ENCODE results near the gene NANOS3.
A peak's percentile ranks its signal among the peaks of the same experiment; 100 is the strongest.

Gene NANOS3

GRCh38 chr19:13876834-13877233 lies at the start of gene NANOS3:
NANOS3 (plus strand) TSS chr19:13877134; CDS start chr19:13877249, 115 bp downstream.
- no peak for DNase-seq

- DNase-seq, result no peak
Observed at GRCh38 chr19:13827656-13828055, 49.3 kb upstream of the NANOS3 start.

- DNase-seq, result no peak
Observed at GRCh38 chr19:13830114-13830740, 46.7 kb upstream of the NANOS3 start.

DNA sequence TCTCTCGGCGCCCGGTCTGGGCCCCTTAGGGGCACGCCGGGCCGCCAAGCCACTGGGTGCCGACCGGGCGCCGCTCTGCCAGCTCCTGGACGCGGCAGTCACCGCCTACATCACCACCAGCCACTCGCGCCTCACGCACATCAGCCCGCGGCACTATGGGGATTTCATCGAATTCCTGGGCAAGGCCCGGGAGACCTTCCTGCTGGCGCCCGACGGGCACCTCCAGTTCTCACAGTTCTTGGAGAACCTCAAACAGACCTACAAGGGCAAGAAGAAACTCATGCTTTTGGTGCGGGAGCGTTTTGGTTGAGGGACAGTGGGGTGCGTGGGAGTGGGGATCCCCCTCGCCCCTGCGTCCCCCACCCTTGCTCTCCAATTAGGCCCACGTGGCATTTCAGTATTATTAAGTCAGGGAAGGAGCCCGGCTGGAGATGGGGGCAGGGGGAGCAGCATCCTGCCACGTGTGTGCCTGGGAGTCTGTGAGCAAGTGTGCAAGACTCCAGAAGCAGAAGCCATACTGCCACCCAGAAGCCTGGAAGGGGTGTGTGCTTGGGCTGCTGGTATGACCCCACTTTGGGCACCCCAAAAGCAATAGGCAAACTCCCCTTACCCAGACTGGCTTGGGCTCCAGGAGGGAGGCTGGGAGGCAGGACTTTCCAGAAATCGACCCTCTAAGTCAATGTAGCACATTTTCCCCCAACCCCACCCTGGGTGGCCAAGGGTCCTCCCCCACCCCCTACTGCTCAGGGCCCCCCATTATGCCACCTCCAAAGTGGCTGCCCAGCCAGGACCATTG lies 46.0 kb upstream of the NANOS3 start:
- no peak for DNase-seq

DNA sequence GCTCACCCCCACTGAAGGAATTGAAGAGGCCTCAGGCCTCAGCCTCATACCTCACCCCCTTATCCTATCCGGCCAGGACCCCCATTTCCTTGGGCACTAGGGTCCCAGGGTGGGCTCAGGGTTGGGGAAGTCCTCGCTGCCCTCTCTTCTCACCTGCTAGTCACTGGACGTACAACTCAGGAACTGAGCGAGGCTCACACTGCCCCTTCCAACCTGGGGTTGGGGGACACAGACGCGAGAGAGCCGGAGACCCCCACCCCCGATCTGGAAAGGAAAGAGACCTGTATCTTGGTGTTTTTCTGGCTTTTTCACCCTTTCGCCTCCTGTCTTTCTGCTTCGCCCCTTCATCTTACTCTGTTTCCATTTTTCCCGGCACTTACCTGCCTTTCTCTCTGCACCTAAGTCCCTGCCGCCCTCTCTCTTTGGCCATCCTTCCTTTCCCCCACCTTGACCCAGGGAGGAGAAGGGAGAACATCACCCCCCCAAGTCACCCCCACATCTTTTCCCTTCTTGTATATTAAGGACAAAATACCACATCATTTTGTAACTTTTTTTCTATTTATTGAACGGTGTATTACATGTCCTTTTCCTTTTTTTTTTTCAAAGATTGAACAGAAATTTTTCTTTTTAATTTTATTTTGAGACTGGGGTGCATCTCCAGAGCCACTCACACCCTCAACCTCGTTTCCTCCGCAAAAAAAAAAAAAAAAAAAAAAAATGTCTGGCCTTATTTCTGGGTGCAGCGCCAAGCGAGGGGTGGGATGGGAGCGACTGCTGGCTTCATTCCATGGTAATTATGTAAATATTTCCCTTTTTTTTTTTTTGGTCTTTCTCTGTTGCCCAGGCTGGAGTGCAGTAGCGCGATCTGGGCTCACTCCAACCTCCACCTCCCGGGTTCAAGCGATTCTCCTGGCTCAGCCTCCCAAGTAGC lies 45.1 kb upstream of the NANOS3 start:
- DNase-seq, result no peak

- peak; percentile 92 for DNase-seq
Observed at GRCh38 chr19:13833330-13834243, 43.3 kb upstream of the NANOS3 start.

GRCh38 chr19:13834244-13835069 lies 42.5 kb upstream of the NANOS3 start:
- DNase-seq, result no peak

- DNase-seq, result no peak
Observed at GRCh38 chr19:13835791-13836723, 40.9 kb upstream of the NANOS3 start.

DNA sequence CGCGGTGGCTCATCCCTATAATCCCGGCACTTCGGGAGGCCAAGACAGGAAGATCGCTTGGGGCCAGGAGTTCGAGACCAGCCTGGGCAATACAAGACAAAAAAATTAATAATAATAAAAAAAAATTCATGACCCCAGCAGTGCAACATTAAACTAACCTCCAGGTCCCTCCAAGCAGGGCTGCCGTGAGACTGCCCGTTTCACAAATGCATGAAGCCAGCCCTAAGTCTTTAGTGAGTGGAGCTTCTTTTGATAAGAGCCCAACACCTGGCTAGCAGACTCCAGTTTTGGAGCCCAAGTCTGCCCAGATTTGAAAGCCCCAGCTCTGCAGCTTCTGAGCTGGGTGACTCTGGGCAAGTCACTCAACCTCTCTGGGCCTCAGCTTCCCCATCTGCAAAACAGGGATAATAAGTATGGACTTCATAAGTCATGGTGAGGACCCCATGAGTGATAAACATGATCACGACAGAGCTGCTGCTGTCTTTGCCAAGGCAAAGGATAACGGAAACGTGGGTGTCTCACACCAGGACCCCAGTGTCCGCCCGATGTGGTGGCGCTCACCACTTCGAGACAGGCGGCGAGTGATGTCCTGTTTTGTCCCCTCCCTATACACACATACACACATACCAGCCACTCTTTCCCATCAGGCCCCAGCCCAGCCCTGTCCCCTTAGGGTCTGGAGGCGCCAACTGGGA lies 38.4 kb upstream of the NANOS3 start:
- DNase-seq, result no peak

DNA sequence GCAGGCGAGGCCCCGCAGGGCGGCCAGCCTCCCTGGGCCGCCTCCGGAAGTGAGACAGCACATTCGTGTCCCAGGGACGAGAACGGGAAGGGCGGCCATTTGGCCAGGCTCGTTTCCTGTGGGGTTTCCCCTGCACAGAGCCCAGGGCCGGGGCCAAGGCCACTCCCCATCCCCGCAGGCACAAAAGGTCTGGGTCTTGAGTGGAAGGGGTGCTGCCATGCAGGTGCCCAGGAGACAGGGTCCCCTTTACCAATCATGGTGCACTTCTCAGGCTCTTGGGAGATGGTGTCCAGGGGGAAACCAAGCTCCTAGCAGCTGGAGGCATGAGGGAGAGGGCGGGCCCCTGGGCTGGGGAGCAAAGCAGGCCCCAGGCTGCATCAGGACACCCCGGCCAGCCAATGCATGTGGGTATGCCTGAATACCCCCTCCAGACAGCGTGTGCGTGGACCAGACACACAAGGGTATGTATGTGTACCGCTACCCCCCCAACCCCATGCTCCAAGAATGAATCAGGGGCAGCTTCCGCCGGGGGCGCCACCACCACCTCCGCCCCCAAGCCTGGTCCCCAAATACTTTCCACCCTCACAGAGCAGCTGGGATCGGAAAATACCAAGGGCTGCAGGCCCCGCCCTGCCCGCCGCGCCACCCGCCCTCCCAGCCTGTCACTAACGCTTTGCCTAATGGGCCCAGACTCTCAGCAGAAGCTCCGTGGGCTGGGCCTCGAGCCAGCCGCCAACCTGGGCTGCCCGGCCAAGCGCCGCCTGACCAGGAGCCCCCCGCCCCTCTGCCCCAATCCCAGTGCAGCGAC lies 37.6 kb upstream of the NANOS3 start:
- DNase-seq, result peak; percentile 91

GRCh38 chr19:13839938-13840304 lies 37.0 kb upstream of the NANOS3 start:
- no peak for DNase-seq

DNA sequence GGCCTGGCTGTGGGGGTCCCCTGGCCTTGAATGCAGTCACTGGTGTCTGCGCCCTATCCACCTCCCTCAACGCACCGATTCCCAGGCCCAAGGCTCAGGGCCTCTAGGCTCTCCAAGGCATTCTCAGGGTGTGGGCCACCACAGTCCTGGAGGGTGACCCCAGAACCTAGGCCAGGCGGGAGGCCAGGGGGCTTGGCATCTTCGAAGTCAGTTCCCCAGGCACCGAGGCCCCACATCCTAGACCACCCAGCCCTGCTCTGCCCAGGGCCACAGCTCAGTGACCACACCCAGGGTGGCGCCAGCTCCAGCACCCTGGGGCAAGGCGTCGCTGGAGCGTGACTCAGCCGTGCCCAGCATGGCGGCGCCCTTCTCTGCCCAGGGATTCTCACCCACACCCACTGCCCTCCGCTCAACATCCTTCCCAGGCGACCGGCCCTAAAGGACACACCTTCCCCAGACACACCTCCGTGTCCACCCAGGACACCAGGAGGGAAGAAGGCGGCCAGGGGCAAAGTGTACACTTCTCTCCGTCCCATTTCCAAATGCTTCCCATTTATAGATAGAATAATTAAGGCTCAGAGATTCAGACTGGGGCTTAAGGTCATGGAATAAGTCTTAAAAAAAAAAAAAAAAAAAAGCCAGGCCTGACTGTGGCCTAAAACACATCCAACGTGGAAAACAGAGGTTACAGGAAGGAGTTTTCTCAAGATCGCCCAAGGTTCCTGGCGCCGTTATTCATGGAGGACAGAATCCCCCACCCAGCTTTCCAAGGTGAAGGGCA lies 36.4 kb upstream of the NANOS3 start:
- DNase-seq, result peak; percentile 63

DNA sequence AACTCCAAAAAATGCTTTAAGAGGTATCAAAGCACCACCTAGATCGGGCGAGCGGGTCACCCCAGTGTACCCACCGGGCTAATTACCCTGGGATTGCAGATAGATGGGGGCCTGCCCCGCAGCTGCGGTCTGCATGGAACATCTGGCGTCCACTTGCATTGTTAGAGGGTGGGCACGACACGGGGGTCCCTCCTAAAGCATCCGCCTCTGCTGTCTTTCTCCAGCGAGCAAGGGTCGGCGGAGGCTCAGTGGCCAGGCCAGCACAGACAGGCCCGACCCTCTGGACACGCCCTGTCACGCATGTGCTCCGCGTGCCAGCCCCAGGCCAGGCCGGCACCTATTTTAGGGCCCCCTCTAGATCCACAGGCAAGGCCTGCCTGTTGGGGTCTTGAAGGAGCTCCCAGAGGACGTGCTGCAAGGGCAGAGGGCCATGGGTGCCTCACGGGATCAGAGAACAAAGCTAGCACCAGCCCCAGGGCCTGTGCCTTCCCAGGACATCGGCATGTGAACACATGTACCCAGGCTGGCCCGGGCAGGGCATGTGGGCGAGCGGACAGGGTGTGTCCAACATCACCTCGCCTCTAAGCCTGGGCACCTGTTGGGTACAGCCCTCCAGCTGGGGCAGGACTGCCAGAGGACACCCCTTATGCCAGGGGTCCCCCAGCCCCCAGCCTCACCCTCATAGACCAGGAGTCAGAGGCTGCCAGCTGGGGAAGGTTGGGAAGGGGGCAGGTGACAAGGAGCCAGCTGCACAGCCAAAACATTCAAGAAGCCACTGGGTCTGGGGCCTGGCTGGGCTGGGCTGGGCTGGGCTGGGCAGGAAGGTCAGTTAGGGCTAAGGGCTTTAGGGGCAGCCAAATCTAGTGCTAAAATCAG lies 35.6 kb upstream of the NANOS3 start:
- peak; percentile 52 for DNase-seq

- no peak for DNase-seq
Observed at GRCh38 chr19:13841962-13842290, 35.0 kb upstream of the NANOS3 start.

DNA sequence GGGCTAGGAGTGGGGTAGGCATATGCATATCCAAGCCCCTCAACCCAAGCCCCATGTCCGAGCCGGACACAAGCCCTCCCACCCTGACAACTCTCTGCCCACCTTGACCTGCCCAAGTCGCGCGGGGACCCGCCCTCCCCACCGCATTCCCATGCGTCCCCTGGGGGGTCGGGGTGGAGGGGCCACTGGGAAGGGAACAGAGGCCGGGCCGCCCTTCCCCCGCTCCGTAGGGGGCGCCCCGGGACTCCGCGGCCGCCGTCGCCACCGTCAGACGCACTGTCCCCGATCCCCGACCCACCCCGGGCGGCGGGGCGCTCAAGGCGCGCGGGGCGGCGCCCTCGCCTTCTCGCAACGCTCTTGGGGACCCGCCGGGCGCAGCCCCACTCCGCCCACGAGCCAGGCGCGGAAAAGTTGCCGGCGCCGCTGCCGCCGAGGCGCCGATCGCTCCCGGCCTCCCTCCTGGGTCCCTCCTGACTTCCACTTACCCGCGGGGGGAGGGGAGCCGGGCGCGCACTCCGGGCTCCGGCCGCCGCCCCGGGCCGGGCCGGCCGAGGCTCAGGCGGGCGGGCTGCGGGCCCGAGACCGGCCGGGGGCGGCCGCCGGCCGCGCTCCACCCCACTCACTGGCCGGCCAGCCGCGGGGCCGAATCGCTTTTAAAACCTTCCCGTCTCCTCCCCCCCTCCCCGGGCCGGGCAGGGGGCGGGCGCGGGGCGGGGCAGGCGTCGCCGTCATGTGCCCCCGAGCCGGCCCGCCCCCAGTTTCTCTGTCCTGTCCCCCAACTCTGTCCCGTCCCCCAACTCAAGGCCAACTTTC lies 34.4 kb upstream of the NANOS3 start:
- DNase-seq, result peak; percentile 72

Measured in activated naive CD4-positive, alpha-beta T cell treated with Interleukin-2 at 50 U/mL for 16 hours (primary cell).